GM12873 (cell line): ENCODE measurements around the gene AGRP.

Experiments used
- TF ChIP-seq, protein P1 (sequence below): IDR thresholded peaks from 2 replicates; pipeline ENCODE4 v1.5.1; 2012; ENCODE audit warnings: low read depth, mild to moderate bottlenecking, moderate library complexity, low read length, control low read depth; ENCODE audit not compliant: insufficient read depth; ENCODE audit errors: missing control alignments

Gene AGRP

DNA sequence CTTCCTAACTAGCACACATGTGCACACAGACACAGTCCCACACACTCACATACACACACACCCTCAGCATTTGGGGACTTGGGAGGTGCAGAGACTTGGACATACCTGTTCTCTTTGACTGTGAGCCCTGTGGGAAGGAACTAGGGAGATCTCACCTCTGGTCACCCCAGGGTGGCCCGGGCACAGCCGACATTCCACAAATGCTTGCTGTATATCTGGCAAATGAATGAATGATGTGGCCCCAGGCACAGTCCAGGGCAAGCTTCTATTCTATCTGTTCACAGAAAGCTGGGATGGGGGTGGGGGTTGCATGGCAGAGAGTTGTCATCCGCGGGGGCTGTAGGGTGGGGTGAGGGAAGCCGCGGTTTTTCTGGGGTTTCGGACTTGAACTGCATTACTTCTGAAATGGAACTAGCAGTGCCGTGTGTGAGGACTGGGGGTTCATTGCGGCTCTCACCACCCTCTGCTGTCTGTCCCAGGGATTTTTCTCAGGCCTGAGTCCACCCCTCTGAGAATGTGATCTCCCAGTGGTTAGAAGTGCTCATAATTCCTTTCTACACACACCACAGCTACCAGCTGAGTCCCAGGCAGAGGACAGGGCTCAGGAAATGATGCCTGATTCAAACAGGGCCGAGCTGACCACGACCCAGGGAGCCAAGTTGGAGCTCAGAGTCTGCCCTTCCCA is 42.0 kb upstream of the AGRP start:
- TF ChIP-seq, protein P1, sequence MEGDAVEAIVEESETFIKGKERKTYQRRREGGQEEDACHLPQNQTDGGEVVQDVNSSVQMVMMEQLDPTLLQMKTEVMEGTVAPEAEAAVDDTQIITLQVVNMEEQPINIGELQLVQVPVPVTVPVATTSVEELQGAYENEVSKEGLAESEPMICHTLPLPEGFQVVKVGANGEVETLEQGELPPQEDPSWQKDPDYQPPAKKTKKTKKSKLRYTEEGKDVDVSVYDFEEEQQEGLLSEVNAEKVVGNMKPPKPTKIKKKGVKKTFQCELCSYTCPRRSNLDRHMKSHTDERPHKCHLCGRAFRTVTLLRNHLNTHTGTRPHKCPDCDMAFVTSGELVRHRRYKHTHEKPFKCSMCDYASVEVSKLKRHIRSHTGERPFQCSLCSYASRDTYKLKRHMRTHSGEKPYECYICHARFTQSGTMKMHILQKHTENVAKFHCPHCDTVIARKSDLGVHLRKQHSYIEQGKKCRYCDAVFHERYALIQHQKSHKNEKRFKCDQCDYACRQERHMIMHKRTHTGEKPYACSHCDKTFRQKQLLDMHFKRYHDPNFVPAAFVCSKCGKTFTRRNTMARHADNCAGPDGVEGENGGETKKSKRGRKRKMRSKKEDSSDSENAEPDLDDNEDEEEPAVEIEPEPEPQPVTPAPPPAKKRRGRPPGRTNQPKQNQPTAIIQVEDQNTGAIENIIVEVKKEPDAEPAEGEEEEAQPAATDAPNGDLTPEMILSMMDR, result peak; percentile 45

DNA sequence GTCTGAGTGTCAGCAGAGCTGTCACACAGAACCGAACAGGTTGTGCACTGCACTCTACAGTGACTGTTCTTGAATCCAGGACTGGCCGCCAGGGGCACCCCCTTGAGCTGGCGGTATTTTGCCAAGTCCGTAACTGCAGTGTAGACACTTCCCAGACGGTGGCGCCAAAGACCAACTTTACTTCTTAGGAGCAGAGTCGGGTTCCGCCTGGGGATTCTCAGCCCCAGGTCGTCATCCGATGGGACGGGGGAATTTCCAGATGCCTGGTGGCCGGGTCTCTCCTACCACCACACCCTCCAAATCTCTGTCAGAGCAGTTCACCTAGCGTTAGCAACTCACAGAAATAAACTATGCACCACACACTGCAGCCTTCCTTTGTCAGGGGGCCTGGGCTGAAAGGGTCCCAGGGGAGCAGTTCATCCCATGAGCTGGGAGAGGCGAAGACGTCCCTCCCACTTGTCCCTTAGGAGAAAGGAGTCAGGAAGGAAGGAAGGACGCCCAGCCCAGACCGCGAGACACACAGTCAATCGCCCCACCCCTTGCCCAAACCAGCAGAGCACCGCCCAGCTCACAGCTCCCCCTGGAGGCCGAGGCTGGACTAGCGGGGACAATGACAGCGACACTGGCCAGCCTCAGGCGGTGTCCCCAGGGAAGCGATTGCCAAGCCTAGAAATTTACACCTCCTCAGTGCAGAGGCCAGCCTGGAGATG is 37.9 kb upstream of the AGRP start:
- TF ChIP-seq, protein P1, result peak; percentile 97

DNA sequence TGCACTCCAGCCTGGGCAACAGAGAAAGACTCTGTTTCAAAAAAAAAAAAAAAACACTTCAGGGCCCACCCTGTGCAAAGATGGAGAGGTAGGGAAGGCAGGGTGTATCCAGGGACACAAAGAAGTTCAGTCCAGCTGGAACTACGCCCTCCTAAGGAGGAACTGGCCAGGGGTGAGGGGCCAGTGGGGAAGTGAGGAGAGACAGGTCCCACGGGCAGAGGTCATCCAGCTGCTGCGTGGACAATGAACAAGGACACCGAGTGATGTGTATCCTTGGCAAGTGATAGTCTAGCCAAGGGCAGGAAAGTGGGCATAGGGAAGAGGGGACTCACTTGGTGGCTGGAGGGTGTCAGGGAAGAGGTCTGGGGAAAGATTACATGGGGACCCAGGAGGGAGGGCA is 35.9 kb upstream of the AGRP start:
- TF ChIP-seq, protein P1, result no peak

DNA sequence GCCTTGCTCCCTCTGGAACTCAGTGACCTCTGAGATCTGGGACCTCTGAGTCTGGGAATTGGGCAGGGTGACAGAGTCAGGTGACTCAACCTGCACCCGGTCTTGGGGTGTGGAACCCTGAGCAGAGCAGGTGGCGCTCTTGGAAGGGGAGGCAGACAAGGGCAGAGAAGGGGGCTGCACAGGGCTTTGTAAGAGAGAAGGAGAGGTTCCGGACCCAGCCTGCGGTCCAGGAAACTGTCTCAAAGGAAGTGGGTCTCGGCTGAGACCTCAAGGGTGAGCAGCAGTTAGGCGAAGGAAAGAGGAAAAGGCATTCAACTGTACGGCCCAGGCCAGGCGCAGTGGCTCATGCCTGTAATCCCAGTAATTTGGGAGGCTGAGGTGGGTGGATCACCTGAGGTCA is 35.3 kb upstream of the AGRP start:
- TF ChIP-seq, protein P1, result peak; percentile 1

DNA sequence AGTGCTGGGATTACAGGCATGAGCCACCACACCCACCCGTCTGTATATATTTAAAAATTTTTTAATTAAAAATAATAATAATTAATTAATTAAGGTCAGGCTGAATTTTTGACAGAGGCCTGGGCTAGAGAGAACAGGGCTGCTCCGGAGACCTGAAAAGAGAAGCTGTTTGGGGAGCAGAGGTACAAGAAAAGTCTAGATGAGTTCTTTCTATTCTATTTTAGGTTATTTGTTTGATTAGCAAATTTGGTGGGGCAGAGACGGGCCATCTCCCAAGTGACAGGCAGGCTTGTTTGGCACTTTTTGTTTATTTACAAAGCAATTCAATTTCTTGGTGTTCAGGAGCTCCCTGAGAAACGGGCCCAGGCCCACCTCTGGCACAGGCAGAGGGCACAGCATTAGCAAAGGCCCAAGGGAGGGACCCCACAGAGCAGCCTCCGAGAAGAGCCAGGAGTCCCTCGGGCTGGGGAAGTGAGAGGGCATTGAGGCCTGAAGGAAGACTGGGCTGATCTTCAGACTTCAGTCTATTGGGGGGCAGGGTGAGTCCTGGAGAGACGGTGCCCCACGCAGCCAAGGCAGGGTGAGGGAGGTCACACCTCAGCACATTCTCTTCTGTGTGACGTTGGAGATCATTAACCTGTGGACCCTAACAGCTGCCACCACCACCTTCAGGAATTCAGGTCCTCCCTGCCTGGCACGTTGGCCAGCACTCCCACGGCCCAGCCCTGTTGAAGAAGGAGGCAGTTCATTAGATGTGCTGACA is 34.5 kb upstream of the AGRP start:
- TF ChIP-seq, protein P1, result no peak

DNA sequence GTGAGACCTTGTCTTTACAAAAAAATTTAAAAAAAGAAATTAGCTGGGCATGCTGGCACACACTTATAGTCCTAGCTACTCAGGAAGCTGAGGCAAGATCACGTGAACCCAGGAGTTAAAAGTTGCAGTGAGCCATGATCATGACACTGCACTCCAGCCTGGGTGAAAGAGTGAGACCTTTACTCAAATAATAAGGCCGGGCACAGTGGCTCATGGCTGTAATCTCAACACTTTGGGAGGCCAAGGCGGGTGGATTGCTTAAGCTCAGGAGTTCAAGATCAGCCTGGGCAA is 33.8 kb upstream of the AGRP start:
- TF ChIP-seq, protein P1, result no peak

DNA sequence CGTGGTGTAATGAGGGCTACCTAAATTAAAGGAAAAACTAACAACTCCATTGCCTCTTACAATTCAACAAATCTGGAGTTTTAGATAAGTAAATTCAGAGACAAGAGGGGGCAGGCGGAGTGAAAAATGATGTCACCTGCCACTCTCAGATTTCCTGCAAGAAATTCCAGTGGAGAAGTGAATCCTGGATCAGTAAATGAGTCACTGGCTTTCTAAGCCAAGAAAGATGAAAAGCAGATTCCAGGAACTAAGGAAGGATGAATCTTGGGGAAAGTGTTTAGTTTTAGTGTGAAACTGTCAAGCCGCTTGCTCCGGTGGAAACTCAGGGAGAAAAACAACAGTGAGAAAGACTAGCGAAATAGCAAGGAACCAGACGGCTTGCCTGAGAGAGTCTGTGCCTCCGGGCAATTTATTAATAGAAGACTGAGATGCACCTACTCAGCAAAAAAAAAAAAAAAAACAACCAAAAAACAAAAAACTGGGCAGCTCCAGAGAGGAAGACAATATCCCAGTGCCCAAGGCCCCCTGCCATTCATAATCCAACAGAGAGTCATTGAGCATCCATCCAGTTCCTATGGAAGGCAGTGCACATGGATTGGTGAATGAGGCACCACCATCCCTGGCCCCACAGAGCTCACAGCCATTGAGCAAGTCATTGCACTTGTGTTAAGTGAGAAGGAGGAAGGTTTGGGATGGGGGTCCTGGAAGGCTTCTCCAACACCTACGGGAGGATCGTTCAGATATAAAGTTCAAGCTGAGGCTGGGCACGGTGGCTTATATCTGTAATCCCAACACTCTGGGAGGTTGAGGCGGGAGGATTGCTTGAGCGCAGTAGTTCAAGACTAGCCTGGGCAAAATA is 33.2 kb upstream of the AGRP start:
- TF ChIP-seq, protein P1, result no peak
